Fibroblast of lung (primary cell): ENCODE measurements around the gene NHS. TPM values are rescaled to one million over a fixed set of nuclear protein-coding genes. Genes with fewer than 3 reads are reported as not detected.

Source experiments
- DNase-seq, 2 donors: peaks; one replicate each; pipeline versions ENCODE4 v3.0.0 to v3.0.0-alpha.2; 2010; ENCODE audit warnings: low read depth in 2 of 2
- H2AFZ ChIP-seq: 2 replicates; pipeline ENCODE4 v1.5.1; 2012; ENCODE audit warnings: low read length, control low read depth, inconsistent platforms
- H3K27ac ChIP-seq: 2 replicates; pipeline ENCODE4 v1.5.1; 2011; ENCODE audit warnings: low read length, control low read depth; ENCODE audit not compliant: insufficient read depth
- H3K27me3 ChIP-seq: 2 replicates; pipeline ENCODE4 v1.5.1; 2011; ENCODE audit warnings: mild to moderate bottlenecking, low read length; ENCODE audit not compliant: control insufficient read depth, insufficient read depth
- H3K36me3 ChIP-seq: 2 replicates; pipeline ENCODE4 v1.5.1; 2011; ENCODE audit warnings: low read length; ENCODE audit not compliant: control insufficient read depth, insufficient read depth
- H3K4me1 ChIP-seq: 2 replicates; pipeline ENCODE4 v1.5.1; 2011; ENCODE audit warnings: low read length; ENCODE audit not compliant: control insufficient read depth, insufficient read depth; ENCODE audit errors: extremely low read depth
- H3K4me2 ChIP-seq: 2 replicates; pipeline ENCODE4 v1.5.1; 2011; ENCODE audit warnings: low read length, control low read depth; ENCODE audit not compliant: insufficient read depth; ENCODE audit errors: extremely low read depth
- H3K4me3 ChIP-seq, 4 experiments: fragments of 200-600 bp in 1 of 4; sonication (generic) in 1 of 4; replicated peaks in 1 of 4; 2 replicates each; pipeline ENCODE4 v1.5.1; 2011 to 2016; ENCODE audit warnings: low read length in 4 of 4, low read depth in 3 of 4, mild to moderate bottlenecking in 3 of 4, control low read depth in 2 of 4, inconsistent platforms in 1 of 4, mixed read lengths in 1 of 4; ENCODE audit not compliant: insufficient read depth in 1 of 4; ENCODE audit errors: control extremely low read depth in 1 of 4
- H3K79me2 ChIP-seq: 2 replicates; pipeline ENCODE4 v1.5.1; 2012; ENCODE audit warnings: mild to moderate bottlenecking, low read length, inconsistent platforms; ENCODE audit not compliant: control insufficient read depth, insufficient read depth
- H3K9ac ChIP-seq: 2 replicates; pipeline ENCODE4 v1.5.1; 2011; ENCODE audit warnings: mild to moderate bottlenecking, low read length, control low read depth; ENCODE audit not compliant: insufficient read depth
- H3K9me3 ChIP-seq: 2 replicates; pipeline ENCODE4 v1.5.1; 2012; ENCODE audit warnings: low read depth, low read length; ENCODE audit not compliant: control insufficient read depth, insufficient read depth
- H4K20me1 ChIP-seq: 2 replicates; pipeline ENCODE4 v1.5.1; 2011; ENCODE audit warnings: low read length; ENCODE audit not compliant: control insufficient read depth, insufficient read depth; ENCODE audit errors: extremely low read depth
- EZH2 ChIP-seq: IDR thresholded peaks from 2 replicates; pipeline ENCODE4 v1.5.1; 2012; ENCODE audit warnings: low read length, control low read depth, mild to moderate bottlenecking; ENCODE audit errors: missing control alignments
- polyA plus RNA-seq, 2 donors: library from polyadenylated mRNA; depleted of rRNA in 1 of 2; stranded (reverse) in 1 of 2; unstranded in 1 of 2; fragments of >200 nt; gene quantifications; 2 replicates each; pipeline ENCODE4 v1.2.1, GENCODE V29; 2011 to 2012; ENCODE audit warnings: missing spikeins in 1 of 2
- total RNA-seq: library from RNA; depleted of rRNA; stranded (reverse); fragments of >200 nt; gene quantifications from 2 replicates; pipeline ENCODE4 v1.2.1, GENCODE V29; 2014
- TF ChIP-seq, protein P1 (sequence below), 2 donors: IDR thresholded peaks in 1 of 2; conservative IDR thresholded peaks in 1 of 2; 1 replicate in 1 of 2; 2 replicates in 1 of 2; pipeline ENCODE4 v1.5.1; 2011 to 2012; ENCODE audit warnings: low read length in 2 of 2, control low read depth in 1 of 2, inconsistent platforms in 1 of 2, low read depth in 1 of 2, mild to moderate bottlenecking in 1 of 2

The NHS gene
- total and polyA plus RNA-seq, 2 donors (not counting 1 experiment from before 2014, with no cell fraction given) = 1.4 to 3.8 TPM

DNA sequence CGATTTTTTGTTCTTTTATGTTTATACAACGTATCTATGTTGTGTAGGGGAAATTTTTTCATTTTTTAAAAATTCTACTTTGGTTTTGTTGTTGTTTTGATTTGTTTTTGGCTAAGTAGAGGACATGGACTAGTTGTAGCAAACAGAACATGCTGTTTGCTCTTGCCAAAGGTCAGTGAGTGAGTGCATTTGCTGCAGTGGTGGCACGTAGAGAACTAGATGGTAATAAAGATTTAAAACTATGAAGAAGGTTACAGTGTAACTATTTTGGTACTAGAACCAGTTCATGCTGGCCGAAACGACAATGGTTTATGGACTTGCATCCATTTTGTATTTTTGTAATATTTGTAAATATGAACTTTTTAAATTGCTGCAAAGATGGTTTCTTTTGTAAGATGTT is 360.4 kb downstream of the NHS start:
- no peak overlapping the region for H3K27ac ChIP-seq
- DNase-seq = no peak
- H3K9me3 ChIP-seq = no peaks in the 10 kb centered on the region
- peaks cover 16% of the 10 kb centered on the region for H3K79me2 ChIP-seq
- H3K27me3 ChIP-seq = no peaks in the 10 kb centered on the region
- TF ChIP-seq EZH2 = no peak
- TF ChIP-seq, protein P1, sequence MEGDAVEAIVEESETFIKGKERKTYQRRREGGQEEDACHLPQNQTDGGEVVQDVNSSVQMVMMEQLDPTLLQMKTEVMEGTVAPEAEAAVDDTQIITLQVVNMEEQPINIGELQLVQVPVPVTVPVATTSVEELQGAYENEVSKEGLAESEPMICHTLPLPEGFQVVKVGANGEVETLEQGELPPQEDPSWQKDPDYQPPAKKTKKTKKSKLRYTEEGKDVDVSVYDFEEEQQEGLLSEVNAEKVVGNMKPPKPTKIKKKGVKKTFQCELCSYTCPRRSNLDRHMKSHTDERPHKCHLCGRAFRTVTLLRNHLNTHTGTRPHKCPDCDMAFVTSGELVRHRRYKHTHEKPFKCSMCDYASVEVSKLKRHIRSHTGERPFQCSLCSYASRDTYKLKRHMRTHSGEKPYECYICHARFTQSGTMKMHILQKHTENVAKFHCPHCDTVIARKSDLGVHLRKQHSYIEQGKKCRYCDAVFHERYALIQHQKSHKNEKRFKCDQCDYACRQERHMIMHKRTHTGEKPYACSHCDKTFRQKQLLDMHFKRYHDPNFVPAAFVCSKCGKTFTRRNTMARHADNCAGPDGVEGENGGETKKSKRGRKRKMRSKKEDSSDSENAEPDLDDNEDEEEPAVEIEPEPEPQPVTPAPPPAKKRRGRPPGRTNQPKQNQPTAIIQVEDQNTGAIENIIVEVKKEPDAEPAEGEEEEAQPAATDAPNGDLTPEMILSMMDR (conservative IDR thresholded peaks at IDR 0.05 in 1 of 2, IDR thresholded peaks at IDR 0.05 in 1 of 2; ENCODE audit: low read depth in 1 of 2, low read length in 2 of 2) = no peak
- H3K4me1 ChIP-seq = no peaks in the 10 kb centered on the region
- H2AFZ ChIP-seq = no peak overlapping the region
- no peak overlapping the region for H3K4me2 ChIP-seq
- H4K20me1 ChIP-seq = no peaks in the 10 kb centered on the region
- no peak overlapping the region for H3K9ac ChIP-seq
- H3K4me3 ChIP-seq = no peak overlapping the region
- H3K36me3 ChIP-seq = no peaks in the 10 kb centered on the region

DNA sequence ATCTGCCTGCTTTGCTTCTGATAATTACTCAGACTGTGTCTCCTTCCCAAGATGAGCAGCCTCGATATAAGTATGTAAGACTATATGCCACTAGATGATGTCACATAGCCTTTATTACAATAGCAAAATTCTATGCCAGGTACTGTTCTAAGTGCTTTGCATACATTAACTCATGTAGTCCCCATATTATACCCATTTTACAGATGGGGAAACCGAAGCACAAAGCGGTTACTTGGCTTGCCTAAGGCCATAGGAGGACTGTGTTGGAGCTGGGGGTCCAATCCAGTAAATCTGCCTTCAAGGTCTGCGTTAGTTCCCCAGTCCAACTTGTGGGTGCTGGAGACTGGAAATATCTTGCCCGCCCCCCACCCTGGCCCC is 361.5 kb downstream of the NHS start:
- no peaks in the 10 kb centered on the region for H3K27me3 ChIP-seq
- no peak overlapping the region for H2AFZ ChIP-seq
- peaks cover 27% of the 10 kb centered on the region for H3K79me2 ChIP-seq
- no peaks in the 10 kb centered on the region for H3K4me1 ChIP-seq
- H3K36me3 ChIP-seq = no peaks in the 10 kb centered on the region
- no peak overlapping the region for H3K4me2 ChIP-seq
- no peaks in the 10 kb centered on the region for H4K20me1 ChIP-seq
- TF ChIP-seq EZH2 = no peak
- TF ChIP-seq, protein P1 (conservative IDR thresholded peaks at IDR 0.05 in 1 of 2, IDR thresholded peaks at IDR 0.05 in 1 of 2; ENCODE audit: low read depth in 1 of 2, low read length in 2 of 2) = no peak
- peak overlapping the region; percentile 67 for H3K27ac ChIP-seq
- H3K4me3 ChIP-seq = peak overlapping the region; percentile 31 to 62 (median 48)
- no peak for DNase-seq
- no peaks in the 10 kb centered on the region for H3K9me3 ChIP-seq
- H3K9ac ChIP-seq = no peak overlapping the region

DNA sequence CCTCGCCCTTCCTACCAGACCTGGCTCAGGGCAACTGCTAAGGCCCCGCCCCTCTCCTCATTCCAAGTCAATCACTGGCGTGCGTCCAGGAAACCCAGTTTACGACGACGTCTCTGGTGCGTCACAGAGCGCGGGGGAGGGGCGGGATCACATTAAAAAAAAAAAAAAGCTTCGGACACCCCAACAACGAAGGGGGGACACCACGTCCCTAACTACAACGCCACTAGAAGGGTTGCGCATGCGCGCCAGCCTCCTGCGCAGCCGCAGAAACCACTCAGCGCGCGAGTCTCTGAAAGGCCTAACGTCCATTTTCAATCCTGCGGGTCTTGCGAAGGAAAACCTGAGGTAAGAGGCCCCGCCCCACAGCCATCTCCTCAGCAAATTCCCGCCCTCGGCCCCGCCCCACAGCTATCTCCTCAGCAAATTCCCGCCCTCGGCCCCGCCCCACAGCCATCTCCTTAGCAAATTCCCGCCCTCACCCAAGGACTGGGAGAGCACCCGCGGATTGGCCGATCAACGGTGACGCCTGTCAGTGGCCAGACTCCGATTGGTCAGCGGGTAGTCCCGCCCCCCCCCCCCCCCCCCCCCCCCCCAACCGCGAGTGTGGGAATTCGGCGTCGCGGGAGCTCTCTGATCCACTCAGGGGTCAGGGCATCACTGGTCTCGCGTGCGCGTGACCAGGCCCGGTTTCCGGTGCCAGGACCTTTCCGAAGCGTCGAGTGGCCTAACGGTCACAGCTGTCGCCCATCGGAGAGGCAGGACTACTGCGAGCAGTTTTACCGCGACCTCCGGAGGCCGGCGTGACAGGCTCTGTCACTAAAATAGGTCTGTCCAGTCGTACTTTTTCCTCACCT is 362.1 kb downstream of the NHS start, which contains the start of gene SCML1:
Gene SCML1 (plus strand): TSS at position 638 of the 854 bp plus-strand sequence. CDS start 6,694 bp downstream, outside the sequence.
- TF ChIP-seq EZH2 = no peak
- TF ChIP-seq, protein P1 (conservative IDR thresholded peaks at IDR 0.05 in 1 of 2, IDR thresholded peaks at IDR 0.05 in 1 of 2; ENCODE audit: low read depth in 1 of 2, low read length in 2 of 2) = no peak
- H3K4me3 ChIP-seq = peak within 1 kb of the TSS; percentile 69 to 84 (median 78)
- H2AFZ ChIP-seq = peak within 1 kb of the TSS; percentile 35
- no peaks in the 10 kb centered on the region for H3K36me3 ChIP-seq
- no peaks in the 10 kb centered on the region for H3K4me1 ChIP-seq
- DNase-seq = peak; percentile 95 to 98
- no peaks in the 10 kb centered on the region for H3K9me3 ChIP-seq
- H3K4me2 ChIP-seq = peak within 1 kb of the TSS; percentile 58
- H3K9ac ChIP-seq = peak within 1 kb of the TSS; percentile 94
- peak within 1 kb of the TSS; percentile 96 for H3K27ac ChIP-seq
- no peaks in the 10 kb centered on the region for H3K27me3 ChIP-seq
- H3K79me2 ChIP-seq = peaks cover 27% of the 10 kb centered on the region
- no peaks in the 10 kb centered on the region for H4K20me1 ChIP-seq
